IMR-90 (cell line): ENCODE results near the gene PITPNB. TPM values are rescaled to one million over a fixed set of nuclear protein-coding genes. Genes with fewer than 3 reads are reported as not detected.
A peak's percentile ranks its signal among the peaks of the same experiment; 100 is the strongest.

Experiments used
- ATAC-seq: fragments of 200-7000 bp; cut with Tn5 transposase; 2 replicates; pipeline ENCODE4 v1.9.1; 2020; ENCODE audit warnings: low read depth, mild to moderate bottlenecking, moderate library complexity
- BruUV-seq: library from RNA; stranded (reverse); fragments of 400-500 nt; replicated peaks from 2 replicates; lab custom pipeline; 2021; lab: Mats Ljungman, UMichigan
- CTCF ChIA-PET: fragments of 300-600 bp; formaldehyde crosslinking; extraction: SDS; loops from one replicate; lab custom pipeline; 2021; ENCODE audit warnings: antibody characterized with exemption; lab: Yijun Ruan, JAX
- POLR2A ChIA-PET: fragments of 300-600 bp; sonication (Branson Sonifier 250); formaldehyde crosslinking; loops from one replicate; lab custom pipeline; 2022; ENCODE audit warnings: antibody characterized with exemption; ENCODE audit not compliant: unreplicated experiment; lab: Charles Lee
- DNase-seq: peaks from one replicate; pipeline ENCODE4 v3.0.0; 2013
- H2AFZ ChIP-seq: replicated peaks from 2 replicates; pipeline ENCODE3; 2013; ENCODE audit warnings: low read length, mild to moderate bottlenecking; ENCODE audit not compliant: poor library complexity
- H2AK5ac ChIP-seq: 2 replicates; pipeline ENCODE4 v1.6.1; 2013; ENCODE audit warnings: low read depth, low read length, inconsistent platforms
- H2AK9ac ChIP-seq: replicated peaks from 2 replicates; pipeline ENCODE3; 2013; ENCODE audit warnings: mild to moderate bottlenecking, low read depth, low read length, moderate library complexity; ENCODE audit not compliant: poor library complexity
- H2BK120ac ChIP-seq: 2 replicates; pipeline ENCODE4 v1.6.1; 2013; ENCODE audit warnings: low read depth, low read length, inconsistent platforms
- H2BK15ac ChIP-seq: 3 replicates; pipeline ENCODE4 v1.6.1; 2013; ENCODE audit warnings: low read depth, low read length, inconsistent platforms
- H2BK20ac ChIP-seq: 2 replicates; pipeline ENCODE4 v1.6.1; 2013; ENCODE audit warnings: low read depth, mild to moderate bottlenecking, inconsistent platforms, low read length, moderate library complexity
- H2BK5ac ChIP-seq: 2 replicates; pipeline ENCODE4 v1.6.1; 2013; ENCODE audit warnings: mild to moderate bottlenecking, low read depth, low read length, inconsistent platforms; ENCODE audit not compliant: poor library complexity, severe bottlenecking
- H3K14ac ChIP-seq: replicated peaks from 2 replicates; pipeline ENCODE4 v1.6.1; 2013; ENCODE audit warnings: low read depth, low read length, inconsistent platforms
- H3K18ac ChIP-seq: 2 replicates; pipeline ENCODE4 v1.6.1; 2013; ENCODE audit warnings: low read depth, low read length, control low read depth
- H3K23ac ChIP-seq: 2 replicates; pipeline ENCODE4 v1.6.1; 2013; ENCODE audit warnings: low read depth, low read length, inconsistent platforms
- H3K27ac ChIP-seq: 2 replicates; pipeline ENCODE4 v1.5.1; 2013; ENCODE audit warnings: mild to moderate bottlenecking, control low read depth, low read length; ENCODE audit not compliant: insufficient read depth
- H3K27me3 ChIP-seq: 2 replicates; pipeline ENCODE4 v1.6.1; 2013; ENCODE audit warnings: low read length; ENCODE audit not compliant: control insufficient read depth, insufficient read depth
- H3K36me3 ChIP-seq: 2 replicates; pipeline ENCODE4 v1.6.1; 2013; ENCODE audit warnings: low read length, mixed read lengths; ENCODE audit not compliant: control insufficient read depth, insufficient read depth
- H3K4ac ChIP-seq: 2 replicates; pipeline ENCODE4 v1.6.1; 2013; ENCODE audit warnings: low read depth, low read length, inconsistent platforms
- H3K4me1 ChIP-seq: 2 replicates; pipeline ENCODE4 v1.6.1; 2013; ENCODE audit warnings: low read length, mixed read lengths; ENCODE audit not compliant: control insufficient read depth, insufficient read depth
- H3K4me2 ChIP-seq: 2 replicates; pipeline ENCODE4 v1.6.1; 2013; ENCODE audit warnings: low read depth, mild to moderate bottlenecking, control low read depth, low read length, moderate library complexity
- H3K4me3 ChIP-seq: 2 replicates; pipeline ENCODE4 v1.5.1; 2013; ENCODE audit warnings: low read depth, mild to moderate bottlenecking, control low read depth, low read length, moderate library complexity; ENCODE audit not compliant: insufficient read depth
- H3K56ac ChIP-seq: 2 replicates; pipeline ENCODE4 v1.6.1; 2013; ENCODE audit warnings: low read length, inconsistent platforms; ENCODE audit not compliant: insufficient read depth; ENCODE audit errors: extremely low read depth
- H3K79me1 ChIP-seq, 2 experiments: 2 replicates each; pipeline ENCODE4 v1.6.1; 2013; ENCODE audit warnings: low read length in 2 of 2, inconsistent platforms in 1 of 2, low read depth in 1 of 2
- H3K9ac ChIP-seq: 2 replicates; pipeline ENCODE4 v1.6.1; 2013; ENCODE audit warnings: low read depth, low read length, control low read depth
- H3K9me1 ChIP-seq: 2 replicates; pipeline ENCODE4 v1.6.1; 2013; ENCODE audit warnings: low read length, inconsistent platforms; ENCODE audit not compliant: insufficient read depth
- H3K9me3 ChIP-seq: 2 replicates; pipeline ENCODE4 v1.6.1; 2013; ENCODE audit warnings: low read length; ENCODE audit not compliant: control insufficient read depth, insufficient read depth
- H4K20me1 ChIP-seq: 2 replicates; pipeline ENCODE4 v1.6.1; 2013; ENCODE audit warnings: low read length, inconsistent platforms; ENCODE audit not compliant: insufficient read depth
- H4K5ac ChIP-seq: 2 replicates; pipeline ENCODE4 v1.6.1; 2013; ENCODE audit warnings: mild to moderate bottlenecking, low read depth, low read length, control low read depth
- H4K8ac ChIP-seq, 2 experiments: 2 replicates each; pipeline ENCODE4 v1.6.1; 2013; ENCODE audit warnings: low read depth in 2 of 2, low read length in 2 of 2, control low read depth in 1 of 2, inconsistent platforms in 1 of 2
- H4K91ac ChIP-seq: 2 replicates; pipeline ENCODE4 v1.6.1; 2013; ENCODE audit warnings: low read depth, low read length, inconsistent platforms; ENCODE audit not compliant: insufficient read depth
- MAFK ChIP-seq: IDR thresholded peaks from 2 replicates; pipeline ENCODE4 v1.6.1; 2012; ENCODE audit warnings: low read depth, low read length, improper control_type of control experiment
- MXI1 ChIP-seq: IDR thresholded peaks from 2 replicates; pipeline ENCODE4 v1.6.1; 2012; ENCODE audit warnings: low read depth, mild to moderate bottlenecking, low read length, moderate library complexity, borderline replicate concordance
- WGBS, 2 experiments: methylation state at CpG; one replicate each; pipeline versions ENCODE4 v1.1.5 to v1.1.7; 2013; ENCODE audit warnings: missing lambda C conversion rate in 2 of 2; ENCODE audit not compliant: insufficient read length in 1 of 2; ENCODE audit errors: extremely low coverage in 2 of 2; 5-methylcytosine and 5-hydroxymethylcytosine counted together
- dilution Hi-C: fragments of 300-500 bp; cut with HindIII; formaldehyde crosslinking; loops from one replicate; pipeline ENCODE4 v1.14.3; 2018; ENCODE audit warnings: low sequenced_read_pairs; ENCODE audit not compliant: unreplicated experiment
- in situ Hi-C: fragments of 300-500 bp; cut with MboI; formaldehyde crosslinking; loops from 3 replicates; pipeline ENCODE4 v1.14.3; 2019; ENCODE audit warnings: low sequenced_read_pairs, inconsistent platforms, mixed read lengths
- intact Hi-C: fragments of 100-400 bp; cut with micrococcal nuclease; formaldehyde crosslinking; loops from 2 replicates; pipeline ENCODE4 v1.10.0; 2022
- polyA plus RNA-seq, 3 experiments: library from polyadenylated mRNA; depleted of rRNA; stranded (reverse); fragments of >200 nt; gene quantifications; 2 replicates each; pipeline ENCODE4 v1.2.3, GENCODE V29; 2012; ENCODE audit warnings: low replicate concordance in 1 of 3
- total RNA-seq: library from RNA; depleted of rRNA; stranded (reverse); fragments of >200 nt; gene quantifications from 2 replicates; pipeline ENCODE4 v1.2.3, GENCODE V29; 2012

PITPNB gene
- total and polyA plus RNA-seq, 2 of the 4 experiments (the other 2 are of a cell fraction), result 19.7 to 54.5 TPM

GRCh38 chr22:27857443-27857842 lies 61.6 kb downstream of the PITPNB start:
- Histone ChIP-seq H3K23ac (peak overlapping the region; percentile 63), H4K20me1 (no peaks in the 10 kb centered on the region; the same call in none of the 2 replicates), H3K9ac (peak overlapping the region; percentile 21; the same call in 1 of the 2 replicates), H2AK9ac (peak overlapping the region; percentile 80), H3K9me3 (no peaks in the 10 kb centered on the region), H2BK120ac (peak overlapping the region; percentile 78), H4K5ac (peak overlapping the region; percentile 91), H3K14ac (peak overlapping the region; percentile 50), H2BK5ac (peak overlapping the region; percentile 75), H3K27me3 (no peaks in the 10 kb centered on the region), H2BK20ac (peak overlapping the region; percentile 77), H3K4ac (peak overlapping the region; percentile 84), H3K79me1 (peaks cover 36 to 74% of the 10 kb centered on the region in 2 experiments), H3K18ac (peak overlapping the region; percentile 93), H3K4me2 (0 out of 2 replicates have a peak overlapping the region, but pooled peaks have one; percentile 26), H3K9me1 (peaks cover 27% of the 10 kb centered on the region), H3K4me1 (peaks cover 29% of the 10 kb centered on the region), H4K91ac (peak overlapping the region; percentile 85), H3K4me3 (no peak overlapping the region), H4K8ac (peak overlapping the region; percentile 55 to 60; a peak in 3 of 4 replicates), H3K56ac (peak overlapping the region; percentile 42; the same call in 1 of the 2 replicates), H3K36me3 (peaks cover 38% of the 10 kb centered on the region), H2AK5ac (peak overlapping the region; percentile 61; the same call in 1 of the 2 replicates), H3K27ac (peak overlapping the region; percentile 90), H2AFZ (no peak overlapping the region), H2BK15ac (peak overlapping the region; percentile 37; the same call in 2 of the 3 replicates)
- intact Hi-C loops, result no loop called here
- CTCF ChIA-PET, result no interaction called here
- DNase-seq, result peak; percentile 72
- in situ Hi-C loops, result no loop called here
- dilution Hi-C loops, result no loop called here
- peak; percentile 47 for ATAC-seq
- no TSS peak for BruUV-seq
- POLR2A ChIA-PET, result interaction anchor here (0.6 kb wide), 1 partner anchor 173 kb away, joined by 6 read pairs; no protein-coding TSS in a partner anchor
- peak; percentile 58; the same call in 1 of the 2 replicates for TF ChIP-seq MXI1
- TF ChIP-seq MAFK, result no peak
- WGBS, 2 experiments, result 50% methylated on average over 2 of the region's 6 CpGs; no CpG with 5 or more reads in 1 of the 2 experiments
